ENCODE measurements around the gene NHERF2.
A peak's percentile ranks its signal among the peaks of the same experiment; 100 is the strongest.

Gene NHERF2

GRCh38 chr16:2026461-2027023 is at the start of gene NHERF2:
TSS of gene NHERF2 (plus strand) at chr16:2026902. CDS start at chr16:2027006, 104 bp downstream.
- Histone ChIP-seq H3K36me3 (replicated peaks; ENCODE audit: insufficient read depth, low read length) (no peaks in the 10 kb centered on the region), H3K4me2 (ENCODE audit: low read depth, low read length) (peak within 1 kb of the TSS; percentile 62; the same call in 1 of the 2 replicates), H2AFZ (ENCODE audit: low read length) (no peak within 1 kb of the TSS), H3K4me3 (ENCODE audit: low read length) (peak within 1 kb of the TSS; percentile 34; the same call in 1 of the 2 replicates), H4K20me1 (ENCODE audit: insufficient read depth, low read length) (no peaks in the 10 kb centered on the region), H3K4me1 (ENCODE audit: low read length) (peaks cover 6% of the 10 kb centered on the region; the same call in 1 of the 2 replicates), H3K9me2 (replicated peaks; ENCODE audit: insufficient read depth, low read length) (no peaks in the 10 kb centered on the region), H3F3A (ENCODE audit: insufficient read depth, low read length) (no peaks in the 10 kb centered on the region; the same call in 1 of the 2 replicates), H3K27me3 (replicated peaks; ENCODE audit: insufficient read depth, low read length) (peaks cover 45% of the 10 kb centered on the region), H3K9me3 (replicated peaks; ENCODE audit: insufficient read depth, low read length) (no peaks in the 10 kb centered on the region), H3K27ac (ENCODE audit: low read length) (no peak within 1 kb of the TSS), H3K9ac (ENCODE audit: low read length) (no peak within 1 kb of the TSS), H3K79me2 (ENCODE audit: low read length) (no peaks in the 10 kb centered on the region)
- DNase-seq, result peak; percentile 32
- no peak for TF ChIP-seq CTCF (IDR thresholded peaks at IDR 0.05; ENCODE audit: low read length)
- no peak for TF ChIP-seq EZH2 (optimal IDR thresholded peaks at IDR 0.05; ENCODE audit: low read depth, low read length)
- no peak for TF ChIP-seq EZH2phosphoT487 (IDR thresholded peaks at IDR 0.05; ENCODE audit: low read length)

GRCh38 chr16:1976951-1977874 is 49.5 kb upstream of the NHERF2 start:
- H2AFZ ChIP-seq (ENCODE audit: low read length), result no peak overlapping the region
- H4K20me1 ChIP-seq (ENCODE audit: insufficient read depth, low read length), result no peaks in the 10 kb centered on the region
- no peaks in the 10 kb centered on the region for H3K36me3 ChIP-seq (replicated peaks; ENCODE audit: insufficient read depth, low read length)
- TF ChIP-seq EZH2phosphoT487 (IDR thresholded peaks at IDR 0.05; ENCODE audit: low read length) (no peak), CTCF (IDR thresholded peaks at IDR 0.05; ENCODE audit: low read length) (no peak), EZH2 (optimal IDR thresholded peaks at IDR 0.05; ENCODE audit: low read depth, low read length) (no peak)
- no peaks in the 10 kb centered on the region for H3K9me2 ChIP-seq (replicated peaks; ENCODE audit: insufficient read depth, low read length)
- no peak overlapping the region for H3K4me3 ChIP-seq (ENCODE audit: low read length)
- no peak overlapping the region for H3K27ac ChIP-seq (ENCODE audit: low read length)
- no peaks in the 10 kb centered on the region for H3K9me3 ChIP-seq (replicated peaks; ENCODE audit: insufficient read depth, low read length)
- H3F3A ChIP-seq (ENCODE audit: insufficient read depth, low read length), result 0 out of 2 replicates have a peak, but pooled peaks cover 6% of the 10 kb centered on the region
- DNase-seq, result no peak
- no peak overlapping the region for H3K4me2 ChIP-seq (ENCODE audit: low read depth, low read length)
- no peak overlapping the region for H3K9ac ChIP-seq (ENCODE audit: low read length)
- peaks cover 19% of the 10 kb centered on the region for H3K79me2 ChIP-seq (ENCODE audit: low read length)
- H3K27me3 ChIP-seq (replicated peaks; ENCODE audit: insufficient read depth, low read length), result peaks cover 25% of the 10 kb centered on the region
- 0 out of 2 replicates have a peak, but pooled peaks cover 3% of the 10 kb centered on the region for H3K4me1 ChIP-seq (ENCODE audit: low read length)

- no peak for TF ChIP-seq EZH2phosphoT487 (IDR thresholded peaks at IDR 0.05; ENCODE audit: low read length)
- no peak for TF ChIP-seq EZH2 (optimal IDR thresholded peaks at IDR 0.05; ENCODE audit: low read depth, low read length)
- TF ChIP-seq CTCF (IDR thresholded peaks at IDR 0.05; ENCODE audit: low read length), result no peak
- Histone ChIP-seq H3K27ac (ENCODE audit: low read length) (no peak overlapping the region), H3K36me3 (replicated peaks; ENCODE audit: insufficient read depth, low read length) (no peaks in the 10 kb centered on the region)
These were observed 48.8 kb upstream of the NHERF2 start for GRCh38 chr16:1977875-1978268.

More at GRCh38 chr16:1977875-1978268, 48.8 kb upstream of the NHERF2 start:
- Histone ChIP-seq H2AFZ (ENCODE audit: low read length) (no peak overlapping the region), H3K9ac (ENCODE audit: low read length) (no peak overlapping the region), H3K9me3 (replicated peaks; ENCODE audit: insufficient read depth, low read length) (no peaks in the 10 kb centered on the region), H3K4me1 (ENCODE audit: low read length) (0 out of 2 replicates have a peak, but pooled peaks cover 3% of the 10 kb centered on the region), H3K79me2 (ENCODE audit: low read length) (peaks cover 13% of the 10 kb centered on the region), H3K4me3 (ENCODE audit: low read length) (no peak overlapping the region), H3K9me2 (replicated peaks; ENCODE audit: insufficient read depth, low read length) (no peaks in the 10 kb centered on the region), H3F3A (ENCODE audit: insufficient read depth, low read length) (peaks cover 9% of the 10 kb centered on the region), H3K4me2 (ENCODE audit: low read depth, low read length) (no peak overlapping the region), H3K27me3 (replicated peaks; ENCODE audit: insufficient read depth, low read length) (peaks cover 31% of the 10 kb centered on the region), H4K20me1 (ENCODE audit: insufficient read depth, low read length) (no peaks in the 10 kb centered on the region)
- no peak for DNase-seq
